OCI-LY7 (cell line): Measurements from ENCODE around the gene P2RY14.

Source experiments
- CTCF ChIP-seq: fragments of 200-600 bp; sonication (generic); conservative IDR thresholded peaks from 2 replicates; pipeline ENCODE4 v1.5.1; 2014; ENCODE audit warnings: mild to moderate bottlenecking, antibody characterized with exemption, low read length, moderate library complexity, mixed read lengths
- EZH2phosphoT487 ChIP-seq: fragments of 200-600 bp; sonication (generic); IDR thresholded peaks from 2 replicates; pipeline ENCODE4 v1.6.1; 2018; ENCODE audit warnings: low read depth, borderline replicate concordance, mild to moderate bottlenecking, mixed run types, antibody characterized with exemption, low read length, moderate library complexity, mixed read lengths

DNA sequence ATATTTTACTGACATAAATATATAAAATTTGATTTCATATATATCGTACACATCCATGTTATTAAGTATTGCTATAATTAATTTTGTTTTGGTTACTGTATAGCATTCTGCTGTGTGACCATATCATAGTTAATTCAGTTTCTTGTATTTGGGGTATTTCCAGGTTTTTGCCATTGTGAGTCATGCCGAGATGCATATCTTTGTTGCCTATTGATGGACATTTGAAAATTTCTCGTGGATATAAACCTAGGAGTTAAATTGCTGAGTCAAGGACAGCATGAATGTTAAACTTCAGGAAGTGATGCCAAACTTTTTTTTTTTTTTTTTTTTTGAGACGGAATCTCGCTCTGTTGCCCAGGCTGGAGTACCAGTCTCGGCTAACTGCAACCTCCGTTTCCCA lies 41.6 kb downstream of the P2RY14 start:
- TF ChIP-seq CTCF (no peak), EZH2phosphoT487 (no peak)
